IMR-90 (cell line): Measurements from ENCODE around the gene MARS1.

Experiments used
- BHLHE40 ChIP-seq: fragments of 150-350 bp; IDR thresholded peaks from 2 replicates; pipeline ENCODE4 v1.6.1; 2016; ENCODE audit warnings: mild to moderate bottlenecking, low read depth, low read length
- FOS ChIP-seq: fragments of 150-350 bp; IDR thresholded peaks from 2 replicates; pipeline ENCODE4 v1.6.1; 2016; ENCODE audit warnings: low read depth, low read length
- MAFK ChIP-seq: IDR thresholded peaks from 2 replicates; pipeline ENCODE4 v1.6.1; 2012; ENCODE audit warnings: low read depth, low read length, improper control_type of control experiment
- MXI1 ChIP-seq: IDR thresholded peaks from 2 replicates; pipeline ENCODE4 v1.6.1; 2012; ENCODE audit warnings: low read depth, mild to moderate bottlenecking, low read length, moderate library complexity, borderline replicate concordance
- NFE2L2 ChIP-seq: fragments of 150-350 bp; IDR thresholded peaks from 2 replicates; pipeline ENCODE4 v1.6.1; 2016; ENCODE audit warnings: low read depth, mild to moderate bottlenecking, low read length
- POLR2A ChIP-seq: IDR thresholded peaks from 2 replicates; pipeline ENCODE4 v1.6.1; 2012; ENCODE audit warnings: mild to moderate bottlenecking, low read depth, low read length
- RAD21 ChIP-seq: IDR thresholded peaks from 2 replicates; pipeline ENCODE4 v1.6.1; 2012; ENCODE audit warnings: low read length, improper control_type of control experiment
- RCOR1 ChIP-seq: IDR thresholded peaks from 2 replicates; pipeline ENCODE4 v1.6.1; 2012; ENCODE audit warnings: mild to moderate bottlenecking, low read length, improper control_type of control experiment; ENCODE audit not compliant: insufficient replicate concordance
- RFX5 ChIP-seq: IDR thresholded peaks from 2 replicates; pipeline ENCODE4 v1.8.0; 2012; ENCODE audit warnings: low read depth, mild to moderate bottlenecking, low read length, moderate library complexity
- SMC3 ChIP-seq: fragments of 150-350 bp; IDR thresholded peaks from 2 replicates; pipeline ENCODE4 v1.6.1; 2016; ENCODE audit warnings: low read depth, mild to moderate bottlenecking, antibody characterized with exemption, low read length, moderate library complexity
- TF ChIP-seq, protein P1 (sequence below): conservative IDR thresholded peaks from 2 replicates; pipeline ENCODE4 v1.5.1; 2012; ENCODE audit warnings: mild to moderate bottlenecking, low read depth, low read length, improper control_type of control experiment
- TF ChIP-seq, protein P2 (sequence below): fragments of 150-350 bp; IDR thresholded peaks from 2 replicates; pipeline ENCODE4 v1.6.1; 2017; ENCODE audit warnings: mild to moderate bottlenecking, antibody characterized with exemption, low read length, low read depth
- TF ChIP-seq, protein P3 (sequence below): fragments of 150-350 bp; IDR thresholded peaks from 2 replicates; pipeline ENCODE4 v1.6.1; 2016; ENCODE audit warnings: low read depth, mild to moderate bottlenecking, low read length, moderate library complexity, borderline replicate concordance

DNA sequence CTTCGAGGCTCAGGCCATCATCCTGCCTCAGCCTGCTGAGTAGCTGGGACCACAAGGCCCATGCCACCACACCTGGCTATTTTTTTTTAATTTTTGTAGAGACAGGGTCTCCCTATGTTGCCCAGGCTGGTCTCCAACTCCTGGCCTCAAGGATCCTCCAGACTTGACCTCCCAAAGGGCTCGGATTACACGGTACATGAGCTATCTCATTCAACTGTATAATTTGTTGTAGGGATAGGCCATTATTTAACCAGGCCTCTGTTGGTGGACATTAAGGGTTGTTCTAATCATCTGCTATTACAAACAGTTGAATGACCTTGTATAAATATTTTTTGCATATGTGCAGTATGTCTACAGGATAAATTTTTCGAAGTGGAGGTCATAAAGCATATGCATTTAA lies 71.0 kb downstream of the MARS1 start:
- no peak for TF ChIP-seq RCOR1
- TF ChIP-seq, protein P1, sequence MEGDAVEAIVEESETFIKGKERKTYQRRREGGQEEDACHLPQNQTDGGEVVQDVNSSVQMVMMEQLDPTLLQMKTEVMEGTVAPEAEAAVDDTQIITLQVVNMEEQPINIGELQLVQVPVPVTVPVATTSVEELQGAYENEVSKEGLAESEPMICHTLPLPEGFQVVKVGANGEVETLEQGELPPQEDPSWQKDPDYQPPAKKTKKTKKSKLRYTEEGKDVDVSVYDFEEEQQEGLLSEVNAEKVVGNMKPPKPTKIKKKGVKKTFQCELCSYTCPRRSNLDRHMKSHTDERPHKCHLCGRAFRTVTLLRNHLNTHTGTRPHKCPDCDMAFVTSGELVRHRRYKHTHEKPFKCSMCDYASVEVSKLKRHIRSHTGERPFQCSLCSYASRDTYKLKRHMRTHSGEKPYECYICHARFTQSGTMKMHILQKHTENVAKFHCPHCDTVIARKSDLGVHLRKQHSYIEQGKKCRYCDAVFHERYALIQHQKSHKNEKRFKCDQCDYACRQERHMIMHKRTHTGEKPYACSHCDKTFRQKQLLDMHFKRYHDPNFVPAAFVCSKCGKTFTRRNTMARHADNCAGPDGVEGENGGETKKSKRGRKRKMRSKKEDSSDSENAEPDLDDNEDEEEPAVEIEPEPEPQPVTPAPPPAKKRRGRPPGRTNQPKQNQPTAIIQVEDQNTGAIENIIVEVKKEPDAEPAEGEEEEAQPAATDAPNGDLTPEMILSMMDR = no peak
- TF ChIP-seq POLR2A = no peak
- no peak for TF ChIP-seq MAFK
- no peak for TF ChIP-seq SMC3
- TF ChIP-seq, protein P2, sequence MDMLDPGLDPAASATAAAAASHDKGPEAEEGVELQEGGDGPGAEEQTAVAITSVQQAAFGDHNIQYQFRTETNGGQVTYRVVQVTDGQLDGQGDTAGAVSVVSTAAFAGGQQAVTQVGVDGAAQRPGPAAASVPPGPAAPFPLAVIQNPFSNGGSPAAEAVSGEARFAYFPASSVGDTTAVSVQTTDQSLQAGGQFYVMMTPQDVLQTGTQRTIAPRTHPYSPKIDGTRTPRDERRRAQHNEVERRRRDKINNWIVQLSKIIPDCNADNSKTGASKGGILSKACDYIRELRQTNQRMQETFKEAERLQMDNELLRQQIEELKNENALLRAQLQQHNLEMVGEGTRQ = no peak
- TF ChIP-seq, protein P3, sequence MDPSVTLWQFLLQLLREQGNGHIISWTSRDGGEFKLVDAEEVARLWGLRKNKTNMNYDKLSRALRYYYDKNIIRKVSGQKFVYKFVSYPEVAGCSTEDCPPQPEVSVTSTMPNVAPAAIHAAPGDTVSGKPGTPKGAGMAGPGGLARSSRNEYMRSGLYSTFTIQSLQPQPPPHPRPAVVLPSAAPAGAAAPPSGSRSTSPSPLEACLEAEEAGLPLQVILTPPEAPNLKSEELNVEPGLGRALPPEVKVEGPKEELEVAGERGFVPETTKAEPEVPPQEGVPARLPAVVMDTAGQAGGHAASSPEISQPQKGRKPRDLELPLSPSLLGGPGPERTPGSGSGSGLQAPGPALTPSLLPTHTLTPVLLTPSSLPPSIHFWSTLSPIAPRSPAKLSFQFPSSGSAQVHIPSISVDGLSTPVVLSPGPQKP = no peak
- no peak for TF ChIP-seq BHLHE40
- TF ChIP-seq FOS = no peak
- no peak for TF ChIP-seq RFX5
- TF ChIP-seq NFE2L2 = no peak
- no peak for TF ChIP-seq MXI1
- no peak for TF ChIP-seq RAD21
